Calu3 (cell line): ENCODE data around the gene LRIT1. TPM values are rescaled to one million over a fixed set of nuclear protein-coding genes. Genes with fewer than 3 reads are reported as not detected.

ENCODE experiments used
- BruUV-seq: library from RNA; stranded (reverse); fragments of 400-500 nt; replicated peaks from 2 replicates; lab custom pipeline; 2021; lab: Mats Ljungman, UMichigan
- CTCF ChIA-PET: fragments of 300-600 bp; sonication (Branson Sonifier 250); formaldehyde crosslinking; loops from one replicate; lab custom pipeline; 2022; ENCODE audit warnings: antibody characterized with exemption; lab: Charles Lee
- DNase-seq: peaks from one replicate; pipeline ENCODE4 v3.0.0; 2022
- H3K27ac Mint-ChIP-seq: one replicate; pipeline ENCODE4 v1.8.0; 2022; ENCODE audit warnings: mixed read lengths; ENCODE audit not compliant: unreplicated experiment
- H3K27me3 Mint-ChIP-seq: one replicate; pipeline ENCODE4 v1.8.0; 2022; ENCODE audit warnings: mixed read lengths; ENCODE audit not compliant: unreplicated experiment
- H3K36me3 Mint-ChIP-seq: one replicate; pipeline ENCODE4 v1.8.0; 2022; ENCODE audit warnings: mild to moderate bottlenecking, moderate library complexity, mixed read lengths; ENCODE audit not compliant: insufficient read depth, unreplicated experiment
- H3K4me1 Mint-ChIP-seq: one replicate; pipeline ENCODE4 v1.8.0; 2022; ENCODE audit warnings: mild to moderate bottlenecking, low read depth, mixed read lengths; ENCODE audit not compliant: unreplicated experiment
- H3K4me3 Mint-ChIP-seq: one replicate; pipeline ENCODE4 v1.8.0; 2022; ENCODE audit warnings: mild to moderate bottlenecking, low read depth, moderate library complexity, mixed read lengths; ENCODE audit not compliant: unreplicated experiment
- H3K9me3 Mint-ChIP-seq: one replicate; pipeline ENCODE4 v1.8.0; 2022; ENCODE audit warnings: low read depth, mixed read lengths; ENCODE audit not compliant: unreplicated experiment
- intact Hi-C: fragments of 100-400 bp; cut with micrococcal nuclease; formaldehyde crosslinking; loops from one replicate; pipeline ENCODE4 v1.10.0; 2022; ENCODE audit not compliant: unreplicated experiment
- total RNA-seq: library from RNA; stranded (reverse); gene quantifications from 2 replicates; pipeline ENCODE4 v1.2.3, GENCODE V29; 2022
- TF ChIP-seq, protein P1 (sequence below): fragments of 200-600 bp; IDR thresholded peaks from one replicate; pipeline ENCODE4 v1.8.0; 2022; ENCODE audit warnings: antibody characterized with exemption; ENCODE audit not compliant: unreplicated experiment

The LRIT1 gene
- total RNA-seq, 1 experiment from 2014 or later: not detected

DNA sequence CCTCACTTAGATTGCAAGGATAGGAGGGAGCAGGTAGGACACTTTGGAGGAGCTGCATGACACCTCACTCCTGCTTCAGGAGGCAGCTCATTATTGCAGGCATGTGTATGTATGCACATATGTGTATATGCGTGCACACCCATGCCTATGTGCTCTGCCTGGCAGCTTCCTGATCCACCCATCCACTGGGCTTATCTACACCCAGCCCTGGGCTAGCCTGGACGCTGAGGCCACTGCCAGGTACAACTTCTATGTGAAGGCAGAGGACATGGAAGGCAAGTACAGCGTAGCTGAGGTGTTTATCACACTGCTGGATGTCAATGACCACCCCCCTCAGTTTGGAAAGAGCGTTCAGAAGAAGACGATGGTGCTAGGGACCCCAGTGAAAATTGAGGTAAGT lies 29.3 kb downstream of the LRIT1 start:
- BruUV-seq: no TSS peak
- Mint-ChIP-seq H3K4me1 (no peaks in the 10 kb centered on the region), H3K36me3 (peaks cover 3% of the 10 kb centered on the region), H3K27ac (no peak overlapping the region), H3K27me3 (peaks cover 43% of the 10 kb centered on the region), H3K9me3 (no peaks in the 10 kb centered on the region), H3K4me3 (no peak overlapping the region)
- no peak for DNase-seq
- CTCF ChIA-PET: no interaction called here
- TF ChIP-seq, protein P1, sequence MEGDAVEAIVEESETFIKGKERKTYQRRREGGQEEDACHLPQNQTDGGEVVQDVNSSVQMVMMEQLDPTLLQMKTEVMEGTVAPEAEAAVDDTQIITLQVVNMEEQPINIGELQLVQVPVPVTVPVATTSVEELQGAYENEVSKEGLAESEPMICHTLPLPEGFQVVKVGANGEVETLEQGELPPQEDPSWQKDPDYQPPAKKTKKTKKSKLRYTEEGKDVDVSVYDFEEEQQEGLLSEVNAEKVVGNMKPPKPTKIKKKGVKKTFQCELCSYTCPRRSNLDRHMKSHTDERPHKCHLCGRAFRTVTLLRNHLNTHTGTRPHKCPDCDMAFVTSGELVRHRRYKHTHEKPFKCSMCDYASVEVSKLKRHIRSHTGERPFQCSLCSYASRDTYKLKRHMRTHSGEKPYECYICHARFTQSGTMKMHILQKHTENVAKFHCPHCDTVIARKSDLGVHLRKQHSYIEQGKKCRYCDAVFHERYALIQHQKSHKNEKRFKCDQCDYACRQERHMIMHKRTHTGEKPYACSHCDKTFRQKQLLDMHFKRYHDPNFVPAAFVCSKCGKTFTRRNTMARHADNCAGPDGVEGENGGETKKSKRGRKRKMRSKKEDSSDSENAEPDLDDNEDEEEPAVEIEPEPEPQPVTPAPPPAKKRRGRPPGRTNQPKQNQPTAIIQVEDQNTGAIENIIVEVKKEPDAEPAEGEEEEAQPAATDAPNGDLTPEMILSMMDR: no peak
- intact Hi-C loops: no loop called here

DNA sequence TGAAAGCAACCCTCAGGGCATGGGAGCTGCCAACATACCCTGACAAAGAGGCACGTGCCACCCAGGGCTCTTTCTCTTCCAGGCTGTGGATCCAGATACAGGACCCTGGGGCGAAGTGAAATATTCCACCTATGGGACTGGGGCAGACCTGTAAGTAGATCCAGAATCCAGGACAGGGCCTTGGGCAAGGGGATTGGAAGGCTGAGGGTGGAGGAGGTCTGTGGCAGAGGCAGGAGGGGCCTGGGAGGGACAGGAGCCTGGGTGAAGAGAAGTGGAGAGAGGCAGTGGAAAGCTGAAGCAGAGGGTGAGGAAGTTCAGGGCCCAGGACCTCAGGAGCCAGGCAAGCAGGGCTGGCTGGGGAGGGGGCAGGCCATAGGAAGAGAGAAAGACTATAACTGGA lies 29.8 kb downstream of the LRIT1 start:
- DNase-seq: no peak
- Mint-ChIP-seq H3K9me3 (no peaks in the 10 kb centered on the region), H3K4me1 (no peaks in the 10 kb centered on the region), H3K4me3 (no peak overlapping the region), H3K27me3 (peaks cover 48% of the 10 kb centered on the region), H3K36me3 (peaks cover 3% of the 10 kb centered on the region), H3K27ac (no peak overlapping the region)
- intact Hi-C loops: no loop called here
- CTCF ChIA-PET: no interaction called here
- BruUV-seq: no TSS peak
- TF ChIP-seq, protein P1: no peak

DNA sequence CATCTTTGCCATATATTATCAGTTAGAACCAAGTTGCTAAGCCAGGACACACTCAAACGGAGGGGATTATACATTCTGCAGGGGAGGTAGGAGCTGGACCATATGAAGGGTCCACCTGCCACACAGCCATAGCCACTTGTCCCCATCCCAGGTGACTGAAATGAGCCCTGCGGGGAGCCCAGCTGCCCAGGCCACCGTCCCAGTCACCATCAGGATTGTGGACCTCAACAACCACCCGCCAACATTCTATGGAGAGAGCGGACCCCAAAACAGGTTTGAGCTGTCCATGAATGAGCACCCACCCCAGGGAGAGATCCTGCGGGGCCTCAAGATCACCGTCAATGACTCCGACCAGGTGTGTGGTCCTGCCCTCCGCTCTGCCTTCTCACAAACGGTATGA lies 33.3 kb downstream of the LRIT1 start:
- no peak for DNase-seq
- intact Hi-C loops: no loop called here
- no TSS peak for BruUV-seq
- no peaks in the 10 kb centered on the region for H3K9me3 Mint-ChIP-seq
- CTCF ChIA-PET: no interaction called here
- peaks cover 3% of the 10 kb centered on the region for H3K36me3 Mint-ChIP-seq
- no peaks in the 10 kb centered on the region for H3K4me1 Mint-ChIP-seq
- no peak overlapping the region for H3K4me3 Mint-ChIP-seq
- peaks cover 61% of the 10 kb centered on the region for H3K27me3 Mint-ChIP-seq
- no peak overlapping the region for H3K27ac Mint-ChIP-seq
- TF ChIP-seq, protein P1: no peak

DNA sequence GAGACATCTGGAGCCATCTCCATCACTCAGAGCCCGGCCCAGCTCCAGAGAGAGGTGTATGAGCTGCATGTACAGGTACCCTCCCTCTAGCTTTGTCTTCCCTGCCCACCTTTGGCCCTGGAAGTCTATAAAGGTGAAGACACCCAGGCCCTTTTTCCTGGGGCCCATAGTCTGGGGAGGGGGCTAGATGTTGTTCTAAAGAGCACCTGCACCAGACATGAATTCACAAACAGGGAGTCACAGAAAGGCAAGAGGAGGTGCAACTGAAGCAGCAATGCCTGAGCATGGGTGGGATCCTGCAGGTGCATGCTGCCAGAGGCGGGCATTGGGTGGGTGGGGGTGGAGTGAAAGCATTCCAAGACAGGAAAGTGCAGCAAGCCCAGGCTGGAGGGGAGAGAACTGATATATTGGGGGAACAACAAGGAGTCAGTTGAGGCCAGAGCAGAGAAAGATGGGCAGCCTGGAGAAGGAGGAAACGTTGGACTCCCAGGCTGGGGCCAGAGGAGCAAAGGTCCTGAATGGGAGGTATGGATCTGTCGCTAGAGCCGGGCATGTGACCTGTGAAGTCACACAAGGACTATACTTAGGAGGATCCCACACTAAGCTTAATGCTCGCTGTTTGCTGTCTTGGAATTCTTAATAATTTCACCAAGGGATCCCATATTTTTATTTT lies 35.4 kb downstream of the LRIT1 start:
- H3K27ac Mint-ChIP-seq: no peak overlapping the region

More for the DNA sequence above, 35.4 kb downstream of the LRIT1 start:
- peaks cover 42% of the 10 kb centered on the region for H3K27me3 Mint-ChIP-seq
- TF ChIP-seq, protein P1: no peak
- H3K4me3 Mint-ChIP-seq: no peak overlapping the region
- intact Hi-C loops: no loop called here
- no peaks in the 10 kb centered on the region for H3K4me1 Mint-ChIP-seq
- CTCF ChIA-PET: no interaction called here
- no peaks in the 10 kb centered on the region for H3K9me3 Mint-ChIP-seq
- BruUV-seq: no TSS peak
- peaks cover 3% of the 10 kb centered on the region for H3K36me3 Mint-ChIP-seq
- no peak for DNase-seq
